VCaP (cell line): ENCODE data around the gene PARP16.

Experiments
- H3K27ac ChIP-seq: fragments of 450-650 bp; 2 replicates; pipeline ENCODE4 v1.5.1; 2017
- CTCF ChIP-seq: fragments of 450-650 bp; conservative IDR thresholded peaks from 2 replicates; pipeline ENCODE4 v1.5.1; 2017; ENCODE audit warnings: mild to moderate bottlenecking, moderate library complexity

Gene PARP16

GRCh38 chr15:65326818-65327217 is 40.1 kb upstream of the PARP16 start:
- no peak for TF ChIP-seq CTCF
- H3K27ac ChIP-seq = peak overlapping the region; percentile 48

DNA sequence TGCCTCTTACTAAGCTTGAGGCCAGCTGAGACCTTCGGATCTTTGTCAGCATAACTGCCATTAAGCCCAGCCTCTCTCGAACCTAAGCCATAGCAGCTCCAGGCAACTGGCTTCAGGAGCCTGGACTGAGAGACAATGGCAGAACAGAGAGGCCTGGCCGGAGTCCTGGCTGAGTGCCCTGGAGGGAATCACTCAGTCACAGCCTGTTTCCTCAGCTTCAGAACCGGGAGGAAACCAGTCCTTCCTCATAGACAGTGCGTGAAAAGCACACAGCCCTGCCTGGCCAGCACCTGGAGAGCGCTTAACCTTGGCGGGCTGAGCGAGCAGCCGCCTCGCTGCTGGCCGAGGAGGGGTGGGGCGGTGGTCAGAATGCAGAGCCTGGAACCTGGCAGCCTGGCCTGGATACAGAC is 39.4 kb upstream of the PARP16 start:
- TF ChIP-seq CTCF = no peak
- peak overlapping the region; percentile 48 for H3K27ac ChIP-seq

- TF ChIP-seq CTCF = no peak
- no peak overlapping the region for H3K27ac ChIP-seq
Observed at GRCh38 chr15:65323071-65323511, 36.4 kb upstream of the PARP16 start.

DNA sequence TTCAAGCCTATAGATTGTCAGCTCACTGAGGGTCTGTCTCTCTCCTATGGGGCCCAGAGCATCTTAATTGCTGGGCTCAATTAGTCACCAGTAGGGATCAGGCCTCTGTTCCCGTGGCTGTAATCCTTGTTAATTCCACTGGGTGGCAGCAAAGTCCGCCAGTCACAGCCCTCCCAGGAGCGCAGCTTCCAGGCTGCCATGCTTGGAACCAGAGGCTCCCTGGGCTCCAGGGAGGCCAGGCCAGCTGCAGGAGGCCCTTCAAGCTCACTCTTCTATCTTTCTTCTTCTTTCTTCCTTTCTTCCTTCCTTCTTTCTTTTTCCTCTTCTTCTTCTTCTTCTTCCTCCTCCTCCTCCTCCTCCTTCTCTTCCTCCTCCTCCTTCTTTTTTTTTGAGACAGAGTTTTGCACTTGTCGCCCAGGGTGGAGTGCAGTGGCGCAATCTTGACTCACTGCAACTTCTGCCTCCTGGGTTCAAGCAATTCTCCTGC is 32.2 kb upstream of the PARP16 start:
- peak; percentile 96 for TF ChIP-seq CTCF
- H3K27ac ChIP-seq = no peak overlapping the region

DNA sequence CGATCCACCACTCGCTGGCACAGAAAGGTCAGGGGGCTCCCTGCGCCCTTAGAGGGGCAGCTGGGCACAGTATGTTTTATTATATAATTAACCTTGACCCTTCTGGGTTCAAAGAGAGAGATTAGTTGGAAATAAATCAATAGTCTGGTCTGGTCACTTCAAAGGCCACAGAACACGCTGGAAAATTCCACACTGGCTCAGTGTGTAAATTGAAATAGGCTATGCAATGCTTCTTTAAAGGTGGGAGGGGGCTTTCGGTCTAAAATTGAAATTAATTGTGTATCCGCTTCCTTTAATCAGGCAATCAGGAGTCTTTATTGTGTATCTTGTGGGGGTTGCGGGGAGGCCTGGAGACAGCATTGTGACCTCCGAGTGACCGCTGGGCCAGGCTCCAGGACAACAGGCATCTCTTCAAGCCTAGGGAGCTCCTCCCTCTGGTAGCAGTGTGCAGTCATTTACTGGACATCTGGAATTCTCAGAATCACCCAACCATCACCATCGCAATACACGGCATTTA is 25.8 kb upstream of the PARP16 start:
- H3K27ac ChIP-seq = no peak overlapping the region
- TF ChIP-seq CTCF = no peak

DNA sequence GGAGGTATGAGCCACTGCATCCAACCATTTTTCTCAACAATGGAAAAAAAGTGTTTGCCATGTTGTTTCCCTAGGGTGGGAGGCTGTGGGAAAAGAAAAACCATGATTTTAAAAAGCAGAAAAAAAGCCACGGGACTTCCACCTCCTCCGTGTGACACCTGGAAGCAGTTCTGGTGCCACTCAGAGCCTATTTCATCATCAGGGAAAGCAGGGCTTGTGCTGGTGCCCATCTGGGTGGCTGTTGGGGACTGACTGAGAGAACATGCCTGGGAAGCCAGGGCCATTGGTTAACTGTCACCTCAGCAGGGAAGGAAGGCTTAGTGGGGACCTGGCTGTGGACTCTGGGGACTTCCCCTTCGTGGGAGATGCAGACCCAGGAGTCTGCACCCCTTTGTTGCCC is 25.1 kb upstream of the PARP16 start:
- no peak for TF ChIP-seq CTCF
- no peak overlapping the region for H3K27ac ChIP-seq

GRCh38 chr15:65310431-65311137 is 23.9 kb upstream of the PARP16 start:
- no peak for TF ChIP-seq CTCF
- no peak overlapping the region for H3K27ac ChIP-seq
